Measurements from ENCODE around the gene RNU1-4. TPM values are rescaled to one million over a fixed set of nuclear protein-coding genes. Genes with fewer than 3 reads are reported as not detected.
"Not testable (repeated sequence)": the region's sequence is repeated elsewhere in the genome, so short reads cannot be mapped to it uniquely, and the experiment has no call there.

Gene RNU1-4
- polyA plus RNA-seq, 1 experiment = not detected

DNA sequence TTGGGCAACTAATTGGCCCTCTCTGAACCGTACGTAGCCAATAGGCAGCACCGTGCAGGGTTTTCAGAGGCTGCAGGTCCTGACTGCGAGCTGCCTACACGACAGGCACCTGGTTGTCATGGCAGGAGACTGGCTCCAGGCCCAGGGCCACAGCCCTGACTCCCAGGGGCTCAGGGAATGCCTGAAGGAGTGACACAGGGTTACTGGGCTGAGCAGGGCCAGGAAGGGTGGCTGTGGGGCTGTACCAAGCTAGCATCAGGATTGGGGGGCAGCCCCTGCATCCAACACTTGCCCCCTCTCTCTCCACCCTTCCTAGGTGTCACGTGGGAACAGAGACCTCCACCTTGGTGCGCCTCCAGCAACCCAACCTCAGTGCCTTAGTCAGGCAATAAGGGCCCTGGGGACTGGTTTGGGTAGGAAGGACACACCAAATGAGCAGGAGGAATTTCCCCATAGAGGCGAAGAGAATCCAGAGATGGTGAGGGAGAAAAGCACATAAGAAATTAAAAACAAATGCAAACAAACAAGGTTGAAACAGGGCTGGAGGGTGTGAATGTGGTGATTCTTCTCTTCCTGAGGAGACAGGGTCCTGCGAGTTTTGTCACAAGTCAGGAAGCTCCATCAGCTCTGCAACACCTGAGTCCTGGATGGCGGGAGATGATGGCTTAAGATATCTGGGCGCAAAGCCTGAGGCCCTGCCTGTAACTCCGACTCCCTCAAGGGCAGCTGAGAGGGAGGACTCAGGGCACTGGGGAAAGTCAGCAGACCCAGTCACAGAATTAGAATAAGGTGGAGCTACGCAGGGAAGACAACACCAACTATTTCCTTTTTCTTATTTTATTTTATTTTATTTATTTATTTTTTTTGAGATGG lies 19.7 kb upstream of the RNU1-4 start:
- Histone ChIP-seq H3K4me3 (ENCODE audit: low read depth, low read length) (no peak overlapping the region), H3K9me3 (ENCODE audit: control insufficient read depth, insufficient read depth, low read length) (peaks cover 5% of the 10 kb centered on the region; the same call in 1 of the 2 replicates), H3K27ac (ENCODE audit: low read depth, low read length) (no peak overlapping the region), H3K27me3 (ENCODE audit: control insufficient read depth, insufficient read depth, low read length) (peaks cover 63% of the 10 kb centered on the region)
- ChIA-PET CTCF (no interaction called here), POLR2A (no interaction called here)
- DNase-seq (ENCODE audit: low read depth, low spot score) = no peak
- TF ChIP-seq, protein P1, sequence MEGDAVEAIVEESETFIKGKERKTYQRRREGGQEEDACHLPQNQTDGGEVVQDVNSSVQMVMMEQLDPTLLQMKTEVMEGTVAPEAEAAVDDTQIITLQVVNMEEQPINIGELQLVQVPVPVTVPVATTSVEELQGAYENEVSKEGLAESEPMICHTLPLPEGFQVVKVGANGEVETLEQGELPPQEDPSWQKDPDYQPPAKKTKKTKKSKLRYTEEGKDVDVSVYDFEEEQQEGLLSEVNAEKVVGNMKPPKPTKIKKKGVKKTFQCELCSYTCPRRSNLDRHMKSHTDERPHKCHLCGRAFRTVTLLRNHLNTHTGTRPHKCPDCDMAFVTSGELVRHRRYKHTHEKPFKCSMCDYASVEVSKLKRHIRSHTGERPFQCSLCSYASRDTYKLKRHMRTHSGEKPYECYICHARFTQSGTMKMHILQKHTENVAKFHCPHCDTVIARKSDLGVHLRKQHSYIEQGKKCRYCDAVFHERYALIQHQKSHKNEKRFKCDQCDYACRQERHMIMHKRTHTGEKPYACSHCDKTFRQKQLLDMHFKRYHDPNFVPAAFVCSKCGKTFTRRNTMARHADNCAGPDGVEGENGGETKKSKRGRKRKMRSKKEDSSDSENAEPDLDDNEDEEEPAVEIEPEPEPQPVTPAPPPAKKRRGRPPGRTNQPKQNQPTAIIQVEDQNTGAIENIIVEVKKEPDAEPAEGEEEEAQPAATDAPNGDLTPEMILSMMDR (IDR thresholded peaks at IDR 0.05; ENCODE audit: low read depth, low read length) = no peak

DNA sequence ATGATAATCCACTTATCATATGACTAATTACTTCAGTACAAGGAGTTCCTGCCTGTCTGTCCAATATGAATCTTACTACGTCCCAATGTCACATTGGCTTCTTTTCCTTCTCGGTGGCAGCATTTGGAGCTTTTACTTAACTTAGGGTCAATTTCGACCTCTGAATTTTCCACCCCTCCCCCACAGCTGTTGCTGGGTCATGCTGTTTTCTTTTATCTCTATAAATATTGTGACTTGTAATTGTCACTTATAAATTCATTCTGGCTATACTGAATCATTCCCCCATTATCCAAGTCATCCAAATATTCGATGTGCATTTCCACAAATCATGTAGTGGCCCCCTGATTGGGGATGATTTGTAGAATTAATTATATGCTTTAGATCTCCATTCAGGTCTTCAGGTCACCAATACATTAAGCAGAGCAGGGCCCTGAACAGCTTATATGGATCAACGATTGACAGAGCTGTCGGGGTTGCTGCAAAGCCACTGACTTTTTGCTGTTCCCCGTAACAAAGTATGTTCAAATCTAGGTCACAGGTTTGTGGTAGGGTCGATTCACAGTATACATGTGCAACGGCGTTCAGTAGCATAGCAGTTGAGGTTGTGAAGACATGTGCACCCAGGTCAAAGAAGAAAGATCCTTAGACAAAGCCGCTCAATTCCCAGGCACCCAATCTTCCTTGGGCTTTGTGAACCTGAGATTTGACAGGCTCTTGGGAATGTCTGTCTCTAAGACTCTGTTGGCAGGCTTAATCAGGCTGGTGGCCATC lies 18.3 kb upstream of the RNU1-4 start:
- H3K4me3 ChIP-seq (ENCODE audit: low read depth, low read length) = no peak overlapping the region
- TF ChIP-seq, protein P1 (IDR thresholded peaks at IDR 0.05; ENCODE audit: low read depth, low read length) = no peak
- no peak for DNase-seq (ENCODE audit: low read depth, low spot score)
- H3K27me3 ChIP-seq (ENCODE audit: control insufficient read depth, insufficient read depth, low read length) = peaks cover 58% of the 10 kb centered on the region
- peaks cover 5% of the 10 kb centered on the region; the same call in 1 of the 2 replicates for H3K9me3 ChIP-seq (ENCODE audit: control insufficient read depth, insufficient read depth, low read length)
- ChIA-PET POLR2A (no interaction called here), CTCF (interaction anchor here (0.6 to 1.4 kb wide), 2 partner anchors 101 to 906 kb away, joined by 4 to 6 read pairs; no protein-coding TSS in a partner anchor)
- H3K27ac ChIP-seq (ENCODE audit: low read depth, low read length) = no peak overlapping the region

DNA sequence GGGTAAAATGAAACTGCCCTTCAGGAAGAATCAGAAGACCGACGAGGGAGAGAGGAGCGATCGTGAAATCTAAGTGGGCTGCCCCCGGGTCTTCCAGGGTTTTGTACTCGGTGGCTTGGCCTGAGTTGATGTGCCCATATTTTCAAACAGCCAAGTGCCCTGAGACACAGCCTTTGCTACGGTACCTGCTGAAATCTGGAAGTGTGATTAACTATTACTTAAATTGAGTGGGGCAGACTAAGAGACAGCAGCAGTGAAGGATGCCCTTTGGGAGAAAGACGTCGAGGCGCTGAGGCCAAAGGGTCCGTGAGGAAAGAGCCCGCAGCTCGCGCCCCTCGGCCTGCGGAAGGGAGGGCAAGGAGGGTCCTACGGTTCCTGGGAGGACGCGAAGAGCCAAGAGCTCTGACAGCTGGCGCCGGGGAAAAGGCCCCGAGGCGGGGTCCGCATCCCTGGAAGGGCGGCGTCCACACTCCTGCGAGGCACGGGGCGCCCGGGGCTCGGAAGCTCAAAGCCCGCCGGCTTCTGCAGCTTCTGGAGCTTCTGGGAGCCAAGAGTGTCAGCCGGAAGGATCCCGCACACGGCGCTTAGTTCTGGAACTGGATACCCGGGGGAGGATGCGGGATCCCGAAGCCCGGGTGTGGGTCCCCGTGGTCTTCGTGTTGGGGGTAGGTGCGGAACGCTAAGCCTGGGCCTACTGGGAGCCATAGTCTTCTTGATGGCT lies 15.4 kb upstream of the RNU1-4 start:
- Histone ChIP-seq H3K4me3 (ENCODE audit: low read depth, low read length) (no peak overlapping the region), H3K27me3 (ENCODE audit: control insufficient read depth, insufficient read depth, low read length) (peaks cover 48% of the 10 kb centered on the region), H3K27ac (ENCODE audit: low read depth, low read length) (no peak overlapping the region), H3K9me3 (ENCODE audit: control insufficient read depth, insufficient read depth, low read length) (peaks cover 10% of the 10 kb centered on the region)
- TF ChIP-seq, protein P1 (IDR thresholded peaks at IDR 0.05; ENCODE audit: low read depth, low read length) = no peak
- POLR2A ChIA-PET = no interaction called here
- CTCF ChIA-PET = no interaction called here
- no peak for DNase-seq (ENCODE audit: low read depth, low spot score)

DNA sequence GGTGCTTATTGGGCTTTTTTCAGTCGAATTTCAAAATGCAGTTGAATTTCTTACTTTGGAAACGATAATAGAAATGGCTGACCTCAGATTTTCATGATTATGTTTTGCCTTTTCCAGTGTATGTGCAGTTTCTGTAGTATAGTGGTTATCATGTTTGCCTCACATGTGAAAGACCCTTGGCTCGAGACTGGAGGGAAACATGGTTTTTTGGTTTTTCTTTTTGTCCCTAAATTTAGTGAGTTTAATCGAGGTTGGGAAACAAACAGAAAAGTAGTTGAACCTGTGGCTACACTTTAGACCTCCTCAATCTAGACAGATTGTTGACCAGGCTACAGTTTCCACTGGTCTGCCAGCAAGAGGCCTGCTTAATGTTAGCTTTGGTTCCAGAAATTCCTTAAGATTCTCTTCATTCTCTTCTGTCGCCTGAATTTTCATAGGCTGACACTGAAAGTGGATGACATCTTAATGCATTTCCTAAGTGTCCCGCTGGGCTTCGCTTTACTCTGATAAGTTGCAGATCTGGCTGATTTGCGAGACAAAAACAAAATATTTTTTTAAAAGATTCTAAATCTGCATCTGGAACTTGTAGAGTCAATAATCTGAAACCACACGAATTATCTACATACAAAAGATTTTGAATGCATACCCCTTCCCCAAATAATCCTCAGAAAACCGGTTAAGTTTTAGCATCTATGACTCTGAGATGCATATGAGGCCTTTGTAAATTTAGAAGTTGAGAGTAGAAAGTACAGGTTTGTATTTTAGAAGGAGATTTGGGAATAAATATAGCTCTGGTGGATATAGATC lies 14.7 kb upstream of the RNU1-4 start:
- H3K9me3 ChIP-seq (ENCODE audit: control insufficient read depth, insufficient read depth, low read length); DNase-seq (ENCODE audit: low read depth, low spot score); H3K4me3 ChIP-seq (ENCODE audit: low read depth, low read length); H3K27ac ChIP-seq (ENCODE audit: low read depth, low read length); POLR2A ChIA-PET; CTCF ChIA-PET: not testable (repeated sequence)
- peaks cover 43% of the 10 kb centered on the region for H3K27me3 ChIP-seq (ENCODE audit: control insufficient read depth, insufficient read depth, low read length)
